ENCODE measurements around the gene KLHL11. TPM values are rescaled to one million over a fixed set of nuclear protein-coding genes. Genes with fewer than 3 reads are reported as not detected.

Gene KLHL11
- polyA plus RNA-seq, 3 donors: 3.0 to 4.1 (median 3.4) TPM

DNA sequence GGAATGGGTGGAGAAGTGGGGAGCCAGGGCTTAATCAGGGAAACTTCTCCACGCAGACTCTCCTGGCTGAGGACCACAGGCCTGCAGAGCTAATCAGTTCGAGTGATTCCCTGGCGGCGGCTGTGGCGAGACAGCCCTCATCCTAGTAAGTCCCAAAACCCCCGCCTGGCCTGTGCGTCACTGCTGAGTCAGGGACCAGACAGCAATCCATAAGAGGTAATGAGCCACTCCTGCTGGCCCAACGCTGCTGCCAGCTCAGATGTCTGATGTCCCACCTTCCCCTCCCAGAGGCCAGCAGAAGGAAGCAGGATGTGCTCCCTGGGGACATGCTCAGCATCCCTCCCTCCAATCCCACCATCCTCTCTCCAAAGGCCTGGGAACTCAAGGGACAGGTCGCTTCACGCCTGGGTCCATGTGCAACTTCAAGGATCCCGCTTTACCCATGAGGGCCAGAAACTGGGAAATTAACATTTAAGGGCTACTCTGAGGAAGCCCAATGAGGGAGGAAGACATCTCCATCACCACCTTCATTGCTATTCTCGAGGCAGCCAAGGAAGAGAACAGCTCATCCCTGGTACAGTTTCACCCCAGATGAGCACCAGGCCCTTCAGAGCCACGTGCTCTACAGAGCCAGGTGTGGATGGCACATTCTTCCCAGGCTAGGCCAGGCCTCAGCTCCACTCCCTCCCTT lies 45.6 kb upstream of the KLHL11 start:
- H3K9me3 ChIP-seq (replicated peaks in 1 of 2; ENCODE audit: control insufficient read depth in 1 of 2, insufficient read depth in 1 of 2, low read length in 2 of 2): no peaks in the 10 kb centered on the region
- H3K9ac ChIP-seq (ENCODE audit: insufficient read depth, low read length, poor library complexity, severe bottlenecking): no peak overlapping the region
- H3K36me3 Mint-ChIP-seq: peaks cover 81 to 92% of the 10 kb centered on the region in 2 donors
- intact Hi-C loops (cut with micrococcal nuclease): no loop called here
- H3K4me2 ChIP-seq (replicated peaks; ENCODE audit: extremely low read depth, low read length, poor library complexity, severe bottlenecking): no peak overlapping the region
- no peaks in the 10 kb centered on the region for H3K4me1 ChIP-seq (ENCODE audit: control insufficient read depth in 1 of 2, insufficient read depth in 2 of 2, low read length in 2 of 2)
- no peaks in the 10 kb centered on the region for H3K27me3 ChIP-seq (ENCODE audit: control insufficient read depth in 2 of 2, insufficient read depth in 2 of 2, low read length in 2 of 2)
- no peak for DNase-seq
- peaks cover 0 to 2% (median 0%) of the 10 kb centered on the region in 3 donors for H3K27me3 Mint-ChIP-seq (ENCODE audit: low read depth in 3 of 3)
- peaks cover 81 to 87% of the 10 kb centered on the region in 2 donors for H3K36me3 ChIP-seq (replicated peaks in 1 of 2; ENCODE audit: control insufficient read depth in 1 of 2, insufficient read depth in 2 of 2, low read length in 2 of 2)
- H3K4me3 ChIP-seq (replicated peaks in 1 of 3; ENCODE audit: low read depth in 2 of 3, low read length in 3 of 3): no peak overlapping the region
- H3K9me3 Mint-ChIP-seq: peaks cover 0 to 2% (median 0%) of the 10 kb centered on the region in 7 donors
- no peak overlapping the region for H3K27ac ChIP-seq (ENCODE audit: low read depth in 1 of 2, low read length in 2 of 2)
- H2AFZ ChIP-seq (ENCODE audit: insufficient read depth, low read depth, low read length, poor library complexity, severe bottlenecking): no peak overlapping the region
- H3K4me1 Mint-ChIP-seq: peaks cover 8% of the 10 kb centered on the region
- peaks cover 35% of the 10 kb centered on the region for H3K79me2 ChIP-seq (ENCODE audit: insufficient read depth, low read length)
- peak overlapping the region in 1 of 7 donors; percentile 7 for H3K27ac Mint-ChIP-seq
- peaks cover 50% of the 10 kb centered on the region for H4K20me1 ChIP-seq (ENCODE audit: insufficient read depth, low read length)
- no peak overlapping the region for H3K4me3 Mint-ChIP-seq
- WGBS (ENCODE audit: insufficient coverage): 96% methylated on average over 9 of the region's 13 CpGs
- TF ChIP-seq, protein P1, sequence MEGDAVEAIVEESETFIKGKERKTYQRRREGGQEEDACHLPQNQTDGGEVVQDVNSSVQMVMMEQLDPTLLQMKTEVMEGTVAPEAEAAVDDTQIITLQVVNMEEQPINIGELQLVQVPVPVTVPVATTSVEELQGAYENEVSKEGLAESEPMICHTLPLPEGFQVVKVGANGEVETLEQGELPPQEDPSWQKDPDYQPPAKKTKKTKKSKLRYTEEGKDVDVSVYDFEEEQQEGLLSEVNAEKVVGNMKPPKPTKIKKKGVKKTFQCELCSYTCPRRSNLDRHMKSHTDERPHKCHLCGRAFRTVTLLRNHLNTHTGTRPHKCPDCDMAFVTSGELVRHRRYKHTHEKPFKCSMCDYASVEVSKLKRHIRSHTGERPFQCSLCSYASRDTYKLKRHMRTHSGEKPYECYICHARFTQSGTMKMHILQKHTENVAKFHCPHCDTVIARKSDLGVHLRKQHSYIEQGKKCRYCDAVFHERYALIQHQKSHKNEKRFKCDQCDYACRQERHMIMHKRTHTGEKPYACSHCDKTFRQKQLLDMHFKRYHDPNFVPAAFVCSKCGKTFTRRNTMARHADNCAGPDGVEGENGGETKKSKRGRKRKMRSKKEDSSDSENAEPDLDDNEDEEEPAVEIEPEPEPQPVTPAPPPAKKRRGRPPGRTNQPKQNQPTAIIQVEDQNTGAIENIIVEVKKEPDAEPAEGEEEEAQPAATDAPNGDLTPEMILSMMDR (IDR thresholded peaks at IDR 0.05): no peak

GRCh38 chr17:41909088-41909487 lies 43.9 kb upstream of the KLHL11 start:
- Mint-ChIP-seq H3K27me3 (ENCODE audit: low read depth in 3 of 3) (peaks cover 0 to 2% (median 0%) of the 10 kb centered on the region in 3 donors), H3K9me3 (peaks cover 0 to 2% (median 0%) of the 10 kb centered on the region in 7 donors), H3K27ac (no peak overlapping the region), H3K4me1 (no peaks in the 10 kb centered on the region), H3K36me3 (peaks cover 95 to 100% of the 10 kb centered on the region in 2 donors), H3K4me3 (no peak overlapping the region)
- TF ChIP-seq, protein P1 (IDR thresholded peaks at IDR 0.05): no peak
- no peak overlapping the region for H3K27ac ChIP-seq (ENCODE audit: low read depth in 1 of 2, low read length in 2 of 2)
- no peak for DNase-seq
- H3K9ac ChIP-seq (ENCODE audit: insufficient read depth, low read length, poor library complexity, severe bottlenecking): no peak overlapping the region
- peaks cover 17% of the 10 kb centered on the region for H3K79me2 ChIP-seq (ENCODE audit: insufficient read depth, low read length)
- peaks cover 98 to 100% of the 10 kb centered on the region in 2 donors for H3K36me3 ChIP-seq (replicated peaks in 1 of 2; ENCODE audit: control insufficient read depth in 1 of 2, insufficient read depth in 2 of 2, low read length in 2 of 2)
- WGBS (ENCODE audit: insufficient coverage): 100% methylated on average over 7 of the region's 13 CpGs
- H4K20me1 ChIP-seq (ENCODE audit: insufficient read depth, low read length): peaks cover 32% of the 10 kb centered on the region
- intact Hi-C loops (cut with micrococcal nuclease): no loop called here
- no peaks in the 10 kb centered on the region for H3K4me1 ChIP-seq (ENCODE audit: control insufficient read depth in 1 of 2, insufficient read depth in 2 of 2, low read length in 2 of 2)
- H2AFZ ChIP-seq (ENCODE audit: insufficient read depth, low read depth, low read length, poor library complexity, severe bottlenecking): no peak overlapping the region
- H3K4me2 ChIP-seq (replicated peaks; ENCODE audit: extremely low read depth, low read length, poor library complexity, severe bottlenecking): no peak overlapping the region
- no peak overlapping the region for H3K4me3 ChIP-seq (replicated peaks in 1 of 3; ENCODE audit: low read depth in 2 of 3, low read length in 3 of 3)
- no peaks in the 10 kb centered on the region for H3K9me3 ChIP-seq (replicated peaks in 1 of 2; ENCODE audit: control insufficient read depth in 1 of 2, insufficient read depth in 1 of 2, low read length in 2 of 2)
- H3K27me3 ChIP-seq (ENCODE audit: control insufficient read depth in 2 of 2, insufficient read depth in 2 of 2, low read length in 2 of 2): no peaks in the 10 kb centered on the region

Measured in CD14-positive monocyte (primary cell).